Sigmoid colon (tissue), 4 donors: ENCODE data around the gene EXOC7.

Experiments
- CTCF ChIP-seq, 4 experiments: fragments of 450-650 bp in 3 of 4; fragments of 200-600 bp in 1 of 4; IDR thresholded peaks; one replicate each; pipeline ENCODE4 v1.5.1; 2016 to 2019; ENCODE audit warnings: antibody characterized with exemption in 4 of 4, mild to moderate bottlenecking in 3 of 4, moderate library complexity in 2 of 4
- POLR2A ChIP-seq, 2 donors: fragments of 450-650 bp; IDR thresholded peaks; one replicate each; pipeline ENCODE4 v1.6.1; 2016; ENCODE audit warnings: antibody characterized with exemption in 2 of 2, mild to moderate bottlenecking in 2 of 2, moderate library complexity in 2 of 2
- POLR2AphosphoS5 ChIP-seq, 4 donors: sonication (generic); formaldehyde crosslinking; IDR thresholded peaks; one replicate each; pipeline ENCODE4 v1.6.1; 2017; ENCODE audit warnings: antibody characterized with exemption in 4 of 4

GRCh38 chr17:76051561-76051960, 52.0 kb downstream of the EXOC7 start:
- TF ChIP-seq CTCF (IDR thresholded peaks at IDR 0.05): no peak
- no peak for TF ChIP-seq POLR2A (IDR thresholded peaks at IDR 0.05)
- TF ChIP-seq POLR2AphosphoS5 (IDR thresholded peaks at IDR 0.05): no peak
